Panc1 (cell line): ENCODE measurements around the gene TM4SF5. TPM values are rescaled to one million over a fixed set of nuclear protein-coding genes. Genes with fewer than 3 reads are reported as not detected.
A peak's percentile ranks its signal among the peaks of the same experiment; 100 is the strongest.

Experiments used
- ATAC-seq: fragments of 200-7000 bp; cut with Tn5 transposase; 2 replicates; pipeline ENCODE4 v1.9.1; 2020; ENCODE audit warnings: mild to moderate bottlenecking, moderate library complexity
- Bru-seq: library from RNA; stranded (reverse); fragments of 400-500 nt; gene quantifications from one replicate; lab custom pipeline; 2021; lab: Mats Ljungman, UMichigan
- BruChase-seq, 2 experiments: library from RNA; stranded (reverse); fragments of 400-500 nt; gene quantifications; one replicate each; lab custom pipeline; 2021; lab: Mats Ljungman, UMichigan
- BruUV-seq: library from RNA; stranded (reverse); fragments of 400-500 nt; replicated peaks from 2 replicates; lab custom pipeline; 2021; lab: Mats Ljungman, UMichigan
- CTCF ChIA-PET: fragments of 300-600 bp; sonication (Branson Sonifier 250); formaldehyde crosslinking; loops from one replicate; lab custom pipeline; 2022; ENCODE audit warnings: antibody characterized with exemption; lab: Charles Lee
- POLR2A ChIA-PET: fragments of 300-600 bp; sonication (Branson Sonifier 250); formaldehyde crosslinking; loops from one replicate; lab custom pipeline; 2022; ENCODE audit warnings: antibody characterized with exemption; lab: Charles Lee
- DNase-seq: peaks from one replicate; pipeline ENCODE4 v3.0.0-alpha.2; 2010; ENCODE audit warnings: low read depth, low spot score
- H3K27ac ChIP-seq: 2 replicates; pipeline ENCODE4 v1.5.1; 2011; ENCODE audit warnings: mild to moderate bottlenecking, low read length, inconsistent platforms
- H3K27me3 ChIP-seq: fragments of 200-500 bp; sonication (Bioruptor generic); 2 replicates; pipeline ENCODE4 v1.6.0; 2014; ENCODE audit warnings: low read length, inconsistent platforms; ENCODE audit not compliant: control insufficient read depth, insufficient read depth
- H3K36me3 ChIP-seq: fragments of 200-500 bp; sonication (Bioruptor generic); 2 replicates; pipeline ENCODE4 v1.5.1; 2014; ENCODE audit warnings: inconsistent platforms, mild to moderate bottlenecking, low read length, moderate library complexity; ENCODE audit not compliant: control insufficient read depth, insufficient read depth
- H3K4me1 ChIP-seq: 2 replicates; pipeline ENCODE4 v1.5.1; 2011; ENCODE audit warnings: inconsistent platforms, mild to moderate bottlenecking, low read length, moderate library complexity; ENCODE audit not compliant: control insufficient read depth, insufficient read depth
- H3K4me3 ChIP-seq, 2 experiments: 2 replicates each; pipeline ENCODE4 v1.5.1; 2011 to 2012; ENCODE audit warnings: low read depth in 2 of 2, low read length in 2 of 2, mild to moderate bottlenecking in 2 of 2, inconsistent platforms in 1 of 2, moderate library complexity in 1 of 2
- H3K9me3 ChIP-seq: fragments of 200-500 bp; sonication (Bioruptor generic); 2 replicates; pipeline ENCODE4 v1.5.1; 2014; ENCODE audit warnings: low read depth, mild to moderate bottlenecking, inconsistent platforms, low read length, moderate library complexity; ENCODE audit not compliant: control insufficient read depth, insufficient read depth
- POLR2AphosphoS5 ChIP-seq: IDR thresholded peaks from 2 replicates; pipeline ENCODE4 v1.6.1; 2012; ENCODE audit warnings: mild to moderate bottlenecking, low read depth, low read length, moderate library complexity
- SIN3A ChIP-seq: IDR thresholded peaks from 2 replicates; pipeline ENCODE4 v1.6.1; 2012; ENCODE audit warnings: low read depth, mild to moderate bottlenecking, low read length, moderate library complexity, borderline replicate concordance; ENCODE audit not compliant: insufficient read depth
- TCF7L2 ChIP-seq: IDR thresholded peaks from 2 replicates; pipeline ENCODE4 v1.6.1; 2011; ENCODE audit warnings: mild to moderate bottlenecking, low read depth, low read length, inconsistent platforms
- in situ Hi-C: cut with HindIII; loops from 2 replicates; pipeline ENCODE4 v1.10.0; 2016; ENCODE audit warnings: low sequenced_read_pairs, low pct_unique_long_range_greater_than_20kb
- intact Hi-C: fragments of 100-400 bp; cut with micrococcal nuclease; formaldehyde crosslinking; loops from one replicate; pipeline ENCODE4 v1.10.0; 2022; ENCODE audit not compliant: unreplicated experiment
- long read RNA-seq: library from polyadenylated mRNA; unstranded; transcript quantifications from one replicate; pipeline ENCODE4 v2.0.0, GENCODE V29; 2021; ENCODE audit not compliant: unreplicated experiment
- polyA plus RNA-seq: library from polyadenylated mRNA; unstranded; fragments of >200 nt; gene quantifications from one replicate; pipeline ENCODE4 v1.2.1, GENCODE V29; 2012; ENCODE audit warnings: missing spikeins; ENCODE audit not compliant: insufficient read length
- total RNA-seq: library from RNA; stranded (reverse); gene quantifications from one replicate; pipeline ENCODE4 v1.2.1, GENCODE V29; 2021; ENCODE audit not compliant: unreplicated experiment
- TF ChIP-seq, protein P1 (sequence below): fragments of 450-650 bp; IDR thresholded peaks from 2 replicates; pipeline ENCODE4 v1.5.1; 2017; ENCODE audit warnings: mild to moderate bottlenecking
- TF ChIP-seq, protein P2 (sequence below), 2 experiments: IDR thresholded peaks; 2 replicates each; pipeline ENCODE4 v1.6.1; 2011 to 2012; ENCODE audit warnings: low read depth in 2 of 2, control low read depth in 1 of 2, low read length in 1 of 2, mild to moderate bottlenecking in 1 of 2, moderate library complexity in 1 of 2; ENCODE audit not compliant: insufficient read depth in 1 of 2

Gene TM4SF5
- not detected for total RNA-seq
- polyA plus RNA-seq = not detected
- percentile 11 among the genes with signal in this experiment for Bru-seq, nascent RNA
- BruChase-seq, experiment 1, labeled RNA remaining after a 2-hour chase = not detected
- BruChase-seq, experiment 2, labeled RNA remaining after a 6-hour chase = percentile 8 among the genes with signal in this experiment
- long read RNA-seq, partial matches to known transcripts = 0 of 1 reads
- long read RNA-seq, other reads (novel, unspliced or antisense) = 1 of 1 reads

DNA sequence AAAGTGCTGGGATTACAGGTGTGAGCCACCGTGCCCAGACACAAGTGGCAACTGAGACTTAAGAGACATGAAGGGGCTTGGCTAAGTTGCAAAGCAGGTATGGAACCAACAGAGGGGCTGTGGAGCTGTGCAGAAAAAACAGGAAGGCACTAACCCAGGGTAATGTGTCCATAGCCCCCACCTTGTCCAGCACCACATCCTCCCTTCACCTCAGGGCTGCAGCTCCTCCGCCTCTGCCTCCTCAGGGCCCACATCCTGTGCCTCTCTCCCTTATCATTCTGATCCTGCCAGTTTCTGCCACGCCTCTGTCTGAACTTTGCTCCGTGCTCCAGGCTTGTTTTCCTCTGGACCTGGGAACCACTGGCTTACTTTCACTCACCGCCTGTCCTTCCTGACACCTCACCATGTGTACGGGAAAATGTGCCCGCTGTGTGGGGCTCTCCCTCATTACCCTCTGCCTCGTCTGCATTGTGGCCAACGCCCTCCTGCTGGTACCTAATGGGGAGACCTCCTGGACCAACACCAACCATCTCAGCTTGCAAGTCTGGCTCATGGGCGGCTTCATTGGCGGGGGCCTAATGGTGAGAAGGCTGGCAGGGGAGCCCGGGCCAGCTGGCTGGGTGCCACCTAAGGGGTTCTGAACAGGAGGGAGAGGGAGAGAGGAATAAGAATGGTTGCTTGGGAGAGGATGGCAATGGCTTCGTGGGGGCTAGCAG lies at the start of gene TM4SF5:
TM4SF5 (plus strand) TSS at position 368 of the 716 bp plus-strand sequence; CDS start at position 405, 37 bp downstream.
- ChIA-PET POLR2A (interaction anchor here (0.6 kb wide), 1 partner anchor 200 kb away, joined by 3 read pairs; no protein-coding TSS in a partner anchor), CTCF (no interaction called here)
- ATAC-seq (peak; percentile 55), DNase-seq (no peak)
- Histone ChIP-seq H3K27ac (no peak within 1 kb of the TSS), H3K4me1 (no peaks in the 10 kb centered on the region), H3K4me3 (no peak within 1 kb of the TSS), H3K36me3 (no peaks in the 10 kb centered on the region), H3K9me3 (no peaks in the 10 kb centered on the region), H3K27me3 (no peaks in the 10 kb centered on the region)
- in situ Hi-C loops (no loop called here), intact Hi-C loops (no loop called here)
- TF ChIP-seq POLR2AphosphoS5 (no peak), SIN3A (no peak), TCF7L2 (no peak)
- TF ChIP-seq, protein P1, sequence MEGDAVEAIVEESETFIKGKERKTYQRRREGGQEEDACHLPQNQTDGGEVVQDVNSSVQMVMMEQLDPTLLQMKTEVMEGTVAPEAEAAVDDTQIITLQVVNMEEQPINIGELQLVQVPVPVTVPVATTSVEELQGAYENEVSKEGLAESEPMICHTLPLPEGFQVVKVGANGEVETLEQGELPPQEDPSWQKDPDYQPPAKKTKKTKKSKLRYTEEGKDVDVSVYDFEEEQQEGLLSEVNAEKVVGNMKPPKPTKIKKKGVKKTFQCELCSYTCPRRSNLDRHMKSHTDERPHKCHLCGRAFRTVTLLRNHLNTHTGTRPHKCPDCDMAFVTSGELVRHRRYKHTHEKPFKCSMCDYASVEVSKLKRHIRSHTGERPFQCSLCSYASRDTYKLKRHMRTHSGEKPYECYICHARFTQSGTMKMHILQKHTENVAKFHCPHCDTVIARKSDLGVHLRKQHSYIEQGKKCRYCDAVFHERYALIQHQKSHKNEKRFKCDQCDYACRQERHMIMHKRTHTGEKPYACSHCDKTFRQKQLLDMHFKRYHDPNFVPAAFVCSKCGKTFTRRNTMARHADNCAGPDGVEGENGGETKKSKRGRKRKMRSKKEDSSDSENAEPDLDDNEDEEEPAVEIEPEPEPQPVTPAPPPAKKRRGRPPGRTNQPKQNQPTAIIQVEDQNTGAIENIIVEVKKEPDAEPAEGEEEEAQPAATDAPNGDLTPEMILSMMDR = no peak
- TF ChIP-seq, protein P2, sequence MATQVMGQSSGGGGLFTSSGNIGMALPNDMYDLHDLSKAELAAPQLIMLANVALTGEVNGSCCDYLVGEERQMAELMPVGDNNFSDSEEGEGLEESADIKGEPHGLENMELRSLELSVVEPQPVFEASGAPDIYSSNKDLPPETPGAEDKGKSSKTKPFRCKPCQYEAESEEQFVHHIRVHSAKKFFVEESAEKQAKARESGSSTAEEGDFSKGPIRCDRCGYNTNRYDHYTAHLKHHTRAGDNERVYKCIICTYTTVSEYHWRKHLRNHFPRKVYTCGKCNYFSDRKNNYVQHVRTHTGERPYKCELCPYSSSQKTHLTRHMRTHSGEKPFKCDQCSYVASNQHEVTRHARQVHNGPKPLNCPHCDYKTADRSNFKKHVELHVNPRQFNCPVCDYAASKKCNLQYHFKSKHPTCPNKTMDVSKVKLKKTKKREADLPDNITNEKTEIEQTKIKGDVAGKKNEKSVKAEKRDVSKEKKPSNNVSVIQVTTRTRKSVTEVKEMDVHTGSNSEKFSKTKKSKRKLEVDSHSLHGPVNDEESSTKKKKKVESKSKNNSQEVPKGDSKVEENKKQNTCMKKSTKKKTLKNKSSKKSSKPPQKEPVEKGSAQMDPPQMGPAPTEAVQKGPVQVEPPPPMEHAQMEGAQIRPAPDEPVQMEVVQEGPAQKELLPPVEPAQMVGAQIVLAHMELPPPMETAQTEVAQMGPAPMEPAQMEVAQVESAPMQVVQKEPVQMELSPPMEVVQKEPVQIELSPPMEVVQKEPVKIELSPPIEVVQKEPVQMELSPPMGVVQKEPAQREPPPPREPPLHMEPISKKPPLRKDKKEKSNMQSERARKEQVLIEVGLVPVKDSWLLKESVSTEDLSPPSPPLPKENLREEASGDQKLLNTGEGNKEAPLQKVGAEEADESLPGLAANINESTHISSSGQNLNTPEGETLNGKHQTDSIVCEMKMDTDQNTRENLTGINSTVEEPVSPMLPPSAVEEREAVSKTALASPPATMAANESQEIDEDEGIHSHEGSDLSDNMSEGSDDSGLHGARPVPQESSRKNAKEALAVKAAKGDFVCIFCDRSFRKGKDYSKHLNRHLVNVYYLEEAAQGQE (IDR thresholded peaks at IDR 0.05; ENCODE audit: insufficient read depth in 1 of 2, low read depth in 2 of 2, low read length in 1 of 2) = no peak
- no TSS peak for BruUV-seq

GRCh38 chr17:4722678-4723240 lies 48.9 kb upstream of the TM4SF5 start:
- Histone ChIP-seq H3K4me3 (no peak overlapping the region), H3K4me1 (peaks cover 14% of the 10 kb centered on the region), H3K27me3 (no peaks in the 10 kb centered on the region), H3K27ac (no peak overlapping the region), H3K9me3 (no peaks in the 10 kb centered on the region), H3K36me3 (no peaks in the 10 kb centered on the region)
- DNase-seq (no peak), ATAC-seq (no peak)
- TF ChIP-seq, protein P2 (IDR thresholded peaks at IDR 0.05; ENCODE audit: insufficient read depth in 1 of 2, low read depth in 2 of 2, low read length in 1 of 2) = no peak
- TF ChIP-seq, protein P1 = no peak
- TF ChIP-seq SIN3A = no peak
- TF ChIP-seq POLR2AphosphoS5 = no peak
- TF ChIP-seq TCF7L2 = no peak
- intact Hi-C loops = no loop called here
- in situ Hi-C loops = no loop called here
- POLR2A ChIA-PET = no interaction called here
- BruUV-seq = no TSS peak
- CTCF ChIA-PET = no interaction called here
